GM03348 (cell line): ENCODE results near the gene PLEKHG1.
A peak's percentile ranks its signal among the peaks of the same experiment; 100 is the strongest.

Experiments
- DNase-seq: peaks from one replicate; pipeline ENCODE4 v3.0.0; 2012; ENCODE audit warnings: low spot score

PLEKHG1 gene

GRCh38 chr6:150599199-150600009 is at the start of gene PLEKHG1:
TSS of gene PLEKHG1 (plus strand) at chr6:150599885. CDS start at chr6:150733682, 133,797 bp downstream.
- peak; percentile 83 for DNase-seq

DNA sequence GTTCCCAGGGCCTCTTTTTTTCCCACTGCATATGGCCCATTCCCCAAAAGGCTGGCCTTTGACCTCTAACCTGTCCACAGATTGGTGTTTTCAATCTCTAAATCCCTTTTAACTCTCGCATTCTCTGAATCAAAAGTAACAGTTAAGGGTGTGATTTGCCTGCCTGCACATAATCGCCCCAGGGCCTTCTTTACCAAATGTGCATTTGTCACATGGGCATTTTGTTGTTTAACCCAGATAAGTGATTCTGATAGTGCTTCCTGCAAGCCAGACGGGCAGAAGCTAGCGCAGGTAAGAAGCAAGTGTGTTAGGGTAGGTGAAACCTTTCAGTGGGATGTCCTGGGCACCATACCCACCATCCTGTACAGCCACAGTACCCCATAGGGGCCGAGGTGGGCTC is 49.4 kb upstream of the PLEKHG1 start:
- DNase-seq: no peak

- no peak for DNase-seq
These were observed 42.6 kb upstream of the PLEKHG1 start for GRCh38 chr6:150557043-150557599.

DNA sequence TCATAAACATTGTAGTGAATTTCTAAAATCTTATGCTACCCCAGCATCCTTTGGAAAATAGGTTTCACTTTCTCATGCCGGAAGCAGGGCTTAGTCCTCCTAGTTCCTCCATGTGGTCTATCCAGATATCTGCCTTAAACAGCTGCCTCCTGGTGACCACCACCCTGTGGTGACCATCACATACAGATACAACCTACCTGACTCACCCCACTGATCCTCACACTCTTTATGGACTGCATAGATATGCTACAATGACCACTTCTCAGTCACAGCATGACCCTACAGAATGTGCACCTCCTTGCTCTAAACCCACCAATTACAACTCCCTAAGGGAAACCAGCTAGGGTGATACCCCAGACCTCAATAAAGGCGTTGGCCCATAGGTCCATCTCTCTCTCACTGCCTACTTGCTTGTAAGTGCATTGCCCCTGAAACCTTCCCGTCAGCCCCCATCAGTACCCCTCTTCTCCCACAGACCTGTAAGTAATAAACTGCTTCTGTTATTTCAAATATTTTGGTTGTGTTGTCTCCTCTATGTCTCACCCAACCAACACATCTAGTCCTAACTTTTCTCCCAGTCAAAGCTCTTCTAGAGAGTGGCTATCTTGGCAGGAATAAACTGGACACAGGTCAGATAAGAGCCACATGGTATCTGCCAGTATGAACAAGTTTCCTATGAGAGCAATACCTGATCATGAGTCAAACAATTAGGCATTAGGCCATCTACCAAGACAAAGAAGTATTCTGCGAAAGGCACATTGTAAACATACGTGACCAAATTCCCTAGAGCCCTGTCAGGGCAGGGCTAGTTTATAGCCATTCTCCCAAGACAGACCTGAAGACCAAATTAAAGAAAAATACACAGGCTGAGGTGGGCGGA is 39.4 kb upstream of the PLEKHG1 start:
- no peak for DNase-seq

GRCh38 chr6:150560884-150561219 is 38.8 kb upstream of the PLEKHG1 start:
- no peak for DNase-seq

DNA sequence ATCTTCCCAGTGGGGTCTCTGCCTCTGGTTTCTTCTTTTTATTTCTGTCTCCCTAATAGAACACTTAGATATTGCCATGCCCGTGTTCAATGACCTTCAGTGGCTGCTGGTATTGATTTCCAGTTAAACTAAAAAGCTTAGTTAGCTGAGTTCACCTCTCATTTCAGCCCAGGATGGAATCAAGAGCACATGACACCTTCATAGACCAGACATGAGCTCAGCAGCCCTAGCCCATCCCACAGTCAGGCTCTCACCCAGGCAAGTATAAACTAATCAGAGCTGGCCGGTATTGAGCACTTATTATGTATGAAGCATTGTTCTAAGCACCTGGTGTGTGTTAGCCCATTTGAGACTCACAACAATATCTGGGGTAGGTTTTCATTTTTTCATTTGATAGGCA is 33.7 kb upstream of the PLEKHG1 start:
- DNase-seq: no peak

DNA sequence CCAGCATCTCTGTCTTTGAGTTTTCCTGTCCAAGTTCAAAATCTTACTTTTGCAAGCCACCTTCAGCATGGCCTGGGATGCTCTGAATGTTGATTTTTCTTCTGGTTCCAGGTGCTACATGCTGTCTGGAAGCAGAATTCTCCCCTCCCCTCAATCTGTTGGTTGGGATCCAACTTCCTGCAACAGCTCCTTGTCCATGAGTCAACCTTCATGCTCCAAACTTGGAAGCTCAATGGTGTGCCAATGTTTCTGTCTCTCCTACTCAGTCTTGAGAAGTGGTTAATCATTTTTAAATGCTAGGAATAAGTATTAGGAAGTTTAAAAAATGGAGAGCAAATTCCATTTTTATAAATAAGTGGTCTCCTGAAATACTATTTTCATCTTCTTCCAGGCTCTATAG is 33.2 kb upstream of the PLEKHG1 start:
- no peak for DNase-seq

DNA sequence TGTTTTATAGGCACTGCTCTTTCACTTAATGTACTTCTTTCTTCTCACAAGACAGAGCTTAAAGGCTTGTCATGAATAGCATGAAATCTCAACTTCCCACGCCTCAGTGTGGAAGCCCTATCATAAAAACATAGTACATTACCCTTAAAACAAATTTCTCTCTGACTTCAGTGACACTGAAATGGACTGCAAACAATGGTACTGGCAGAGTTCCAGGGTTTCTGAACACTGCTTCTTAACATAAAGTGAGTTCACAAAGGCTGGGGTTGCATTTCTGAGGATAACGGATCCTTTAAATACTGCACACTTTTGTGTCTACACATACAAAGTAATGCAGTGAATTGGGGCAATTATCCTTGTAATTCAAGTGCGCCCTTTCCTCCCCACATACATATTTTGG is 32.3 kb upstream of the PLEKHG1 start:
- no peak for DNase-seq

DNA sequence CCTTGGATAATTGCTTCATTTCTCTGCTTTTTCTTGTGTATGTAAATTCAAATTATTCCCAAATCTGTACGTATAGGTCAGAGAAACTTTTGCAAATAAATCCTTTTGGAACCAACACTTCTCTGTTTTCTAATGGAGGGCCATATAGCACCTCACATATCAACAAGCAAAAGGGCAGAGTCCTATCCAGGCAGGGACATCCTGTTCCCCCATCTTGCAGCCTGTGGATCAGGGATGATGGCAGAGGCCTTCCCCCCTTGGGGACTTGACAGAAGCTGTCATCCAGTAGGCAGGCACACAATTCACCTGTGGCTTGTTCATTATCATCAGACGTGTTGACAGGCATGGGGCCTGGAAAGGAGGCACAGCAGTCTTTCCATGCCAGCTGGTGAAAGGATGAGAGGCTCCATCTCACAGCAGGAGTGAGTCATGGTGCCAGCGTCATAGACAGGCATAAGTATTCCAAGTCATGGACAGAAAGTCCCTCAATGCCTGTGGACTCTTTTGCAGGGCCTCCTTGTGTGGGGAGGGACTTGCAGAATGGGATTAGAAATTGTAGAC is 31.8 kb upstream of the PLEKHG1 start:
- DNase-seq: no peak

DNA sequence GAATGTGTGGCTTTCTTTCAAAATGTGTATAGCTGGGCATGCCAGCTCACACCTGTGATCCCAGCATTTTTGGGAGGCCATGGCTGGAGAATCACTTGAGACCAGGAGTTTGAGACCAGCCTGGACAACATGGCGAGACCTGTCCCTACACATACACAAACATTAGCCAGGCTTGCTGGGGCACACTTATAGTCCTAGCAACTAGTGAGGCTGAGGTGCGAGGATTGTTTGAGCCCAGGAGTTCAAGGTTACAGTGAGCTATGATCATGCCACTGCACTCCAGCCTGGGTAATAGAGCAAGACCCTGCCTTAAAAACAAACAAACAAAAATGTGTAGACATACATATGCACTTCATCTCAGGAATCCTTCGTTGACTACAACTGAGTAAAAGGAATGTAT is 31.1 kb upstream of the PLEKHG1 start:
- DNase-seq: no peak

GRCh38 chr6:150569161-150569560 is 30.5 kb upstream of the PLEKHG1 start:
- no peak for DNase-seq

- DNase-seq: no peak
These were observed 26.5 kb upstream of the PLEKHG1 start for GRCh38 chr6:150573041-150573681.

DNA sequence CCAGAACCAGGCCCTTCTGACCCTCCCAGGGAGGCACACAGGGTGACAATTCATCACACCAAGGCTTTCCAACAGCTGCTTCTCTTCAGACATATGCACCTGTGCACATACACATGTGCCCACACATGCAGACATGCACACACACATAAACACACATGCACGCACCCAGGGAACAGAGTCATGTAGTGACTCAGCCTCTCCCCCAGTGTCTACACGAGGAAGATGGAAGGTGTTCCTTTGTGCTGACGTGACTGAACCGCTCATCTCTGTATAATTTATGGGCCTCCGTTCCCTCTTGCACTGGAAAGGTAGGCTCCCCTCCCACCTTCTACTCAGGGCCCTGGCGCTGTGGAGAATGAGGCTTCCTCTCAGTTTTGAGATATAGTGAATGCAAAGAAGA is 23.8 kb upstream of the PLEKHG1 start:
- DNase-seq: no peak

GRCh38 chr6:150576651-150577226 is 22.9 kb upstream of the PLEKHG1 start:
- DNase-seq: no peak

DNA sequence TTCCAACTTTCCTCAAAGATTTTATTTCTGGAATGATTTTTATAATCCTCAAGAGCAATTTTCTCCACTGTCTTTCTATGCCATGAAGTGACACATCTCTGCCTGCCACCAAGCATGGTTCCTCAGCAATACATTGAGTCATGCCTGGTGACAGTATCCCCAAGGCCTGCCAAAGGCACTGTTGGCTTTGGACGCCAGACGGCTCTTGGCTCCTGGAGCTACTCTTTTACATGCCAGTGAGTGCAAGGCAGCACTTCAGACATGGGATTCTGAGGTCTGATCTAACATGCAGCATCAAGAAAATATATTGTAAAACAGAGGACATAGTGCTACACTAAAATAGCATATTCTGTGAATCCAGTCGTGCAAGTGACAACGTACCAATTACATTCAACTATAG is 20.1 kb upstream of the PLEKHG1 start:
- DNase-seq: no peak

DNA sequence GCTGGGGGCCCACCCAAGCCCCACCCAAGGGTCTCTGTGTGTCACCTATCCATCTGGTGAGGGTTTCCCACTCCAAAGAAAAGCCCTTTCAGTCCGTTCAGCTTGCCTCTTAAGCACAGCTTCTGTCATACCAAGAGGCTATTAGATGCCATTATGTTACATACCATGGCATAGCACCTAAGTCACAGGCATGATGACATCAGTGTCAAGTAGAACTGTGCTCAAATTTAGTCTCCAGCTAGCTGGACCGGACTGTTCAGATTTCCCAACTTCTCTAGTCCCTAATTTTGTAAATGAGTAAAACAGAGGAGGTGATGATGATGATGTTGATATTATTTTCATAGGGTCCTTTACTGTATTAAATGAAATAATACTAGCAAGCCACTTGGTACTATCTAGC is 19.2 kb upstream of the PLEKHG1 start:
- no peak for DNase-seq

DNA sequence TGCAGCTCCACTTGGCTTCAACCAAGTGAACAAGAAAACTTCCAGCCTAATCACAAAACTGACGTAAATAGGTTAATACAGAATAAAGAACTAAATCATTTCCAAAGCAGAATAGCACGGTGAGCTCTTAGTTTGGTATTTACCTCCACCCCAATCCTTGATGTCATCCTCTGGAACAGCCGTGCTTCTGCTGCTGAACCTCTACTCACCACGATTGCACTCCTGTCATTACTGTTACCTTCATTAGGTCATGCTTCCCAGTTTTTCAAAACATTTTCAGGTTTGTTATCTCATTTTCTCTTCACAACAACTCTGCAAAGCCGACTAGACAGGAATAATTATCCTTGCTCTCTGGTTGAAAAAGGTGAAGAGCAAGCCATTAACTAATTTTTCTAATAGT is 15.6 kb upstream of the PLEKHG1 start:
- no peak for DNase-seq

GRCh38 chr6:150584596-150584995 is 15.1 kb upstream of the PLEKHG1 start:
- DNase-seq: no peak

DNA sequence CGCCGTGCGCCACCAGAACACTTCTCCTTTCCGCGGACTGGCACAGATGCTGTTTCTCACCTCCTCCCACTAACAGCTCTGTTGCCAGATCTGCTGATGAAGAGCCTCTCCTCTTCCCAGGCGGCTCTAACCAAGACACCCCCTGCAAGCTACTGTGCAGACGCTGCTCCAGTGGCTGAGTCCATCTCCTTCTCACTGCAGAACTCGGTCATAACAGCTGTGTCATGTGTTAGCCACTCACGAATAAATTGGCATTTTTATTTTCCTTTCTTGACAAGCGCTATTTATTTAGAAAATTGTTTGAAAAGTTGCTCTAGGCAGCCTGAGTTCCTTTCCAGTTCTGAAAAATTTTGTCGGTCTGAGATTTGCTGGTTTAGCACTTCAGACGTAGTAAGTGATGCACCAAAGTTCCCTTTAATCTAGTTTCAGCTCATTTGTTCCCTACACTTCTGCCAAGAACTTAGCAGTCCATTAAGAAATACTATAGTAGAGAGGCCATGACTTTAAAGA is 12.8 kb upstream of the PLEKHG1 start:
- no peak for DNase-seq

DNA sequence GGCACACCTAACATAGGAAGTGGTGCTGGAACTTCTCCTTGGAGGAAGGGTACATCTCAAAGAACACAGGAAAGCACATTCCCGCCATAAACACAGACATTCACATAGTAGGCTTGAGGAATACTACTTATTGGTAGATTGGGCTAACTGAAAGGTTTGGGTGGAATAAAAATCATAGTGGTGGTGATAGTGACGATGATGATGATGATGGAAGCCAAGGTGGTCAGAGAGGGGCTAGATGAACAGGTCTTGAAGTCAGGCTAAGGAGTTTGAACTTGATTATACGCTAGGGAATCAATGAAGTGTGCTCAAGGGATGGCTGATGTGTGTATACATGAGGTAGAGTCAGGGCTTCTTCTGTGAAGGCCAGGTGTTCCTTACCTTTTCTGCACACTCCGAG is 12.0 kb upstream of the PLEKHG1 start:
- no peak for DNase-seq

DNA sequence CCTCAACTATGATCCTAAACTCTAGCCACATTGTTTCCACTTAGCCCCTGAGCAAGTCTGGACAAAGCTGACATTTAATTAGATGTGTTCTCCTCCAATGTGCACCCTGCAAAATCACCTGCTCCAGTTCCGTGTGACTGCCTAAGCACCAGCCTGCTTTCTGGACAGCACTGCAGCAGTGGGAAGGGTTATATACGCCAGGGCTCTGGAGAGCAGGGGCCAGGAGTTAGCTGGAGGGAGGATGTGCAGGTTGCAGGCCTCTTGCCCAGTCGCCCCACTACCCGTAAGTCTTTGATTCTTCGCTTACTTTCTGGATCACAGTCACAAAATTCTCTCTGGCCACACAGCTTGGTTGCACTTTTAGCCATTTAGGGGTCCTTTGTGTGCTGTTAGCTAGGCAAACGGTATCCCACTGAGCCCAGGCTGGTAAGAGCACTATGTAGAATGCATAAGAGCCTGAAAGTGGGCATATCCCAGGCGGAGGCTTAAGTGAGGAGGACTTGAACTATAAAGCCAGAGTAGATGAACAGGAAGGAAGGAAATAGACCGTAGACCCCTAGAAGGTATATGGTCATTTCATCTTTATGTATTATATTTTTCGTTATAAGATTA is 10.7 kb upstream of the PLEKHG1 start:
- no peak for DNase-seq
